Measurements from ENCODE around the gene GNB1. TPM values are rescaled to one million over a fixed set of nuclear protein-coding genes. Genes with fewer than 3 reads are reported as not detected.

GNB1 gene
- total and polyA plus RNA-seq, 10 of the 15 experiments (the other 5 are each of a cell fraction or from before 2014, with no cell fraction given), result 23.0 to 392 (median 93.9) TPM

DNA sequence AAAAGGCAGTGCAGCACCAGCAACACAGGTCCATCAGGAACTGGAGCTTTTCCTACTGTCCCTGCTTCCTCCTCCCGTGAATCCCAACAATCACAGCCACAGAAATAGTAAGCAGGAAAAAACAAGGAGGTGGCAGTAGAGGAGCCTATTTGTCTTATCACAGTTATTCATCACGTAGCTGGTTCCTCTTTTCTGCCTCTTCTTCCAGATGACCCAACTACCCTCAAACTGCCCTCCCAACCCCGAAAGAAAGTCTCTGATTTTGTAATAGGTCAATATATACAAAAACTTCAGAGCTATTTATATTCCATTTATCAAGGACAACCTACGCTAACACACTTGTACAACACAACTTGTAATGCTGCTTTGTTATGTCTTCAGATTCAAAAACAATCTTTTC is 21.4 kb downstream of the GNB1 start:
- Histone ChIP-seq H3K9me3 (replicated peaks; ENCODE audit: control insufficient read depth, insufficient read depth, low read length) (no peaks in the 10 kb centered on the region; the same call in 2 of the 3 replicates), H3K27me3 (replicated peaks in 1 of 2; ENCODE audit: control insufficient read depth in 2 of 2, insufficient read depth in 2 of 2, low read length in 1 of 2) (no peaks in the 10 kb centered on the region), H3K9ac (ENCODE audit: control insufficient read depth, insufficient read depth, low read length) (no peak overlapping the region), H3K4me1 (ENCODE audit: control insufficient read depth, insufficient read depth, low read length) (peaks cover 25% of the 10 kb centered on the region), H3K79me2 (ENCODE audit: control insufficient read depth, insufficient read depth, low read length) (peaks cover 88% of the 10 kb centered on the region), H3K27ac (ENCODE audit: control insufficient read depth, insufficient read depth) (no peak overlapping the region), H2AFZ (ENCODE audit: control insufficient read depth, low read depth, low read length) (no peak overlapping the region), H3K4me3 (no peak overlapping the region), H4K20me1 (ENCODE audit: control insufficient read depth, insufficient read depth) (peaks cover 30% of the 10 kb centered on the region), H3K4me2 (ENCODE audit: control insufficient read depth, insufficient read depth) (no peak overlapping the region; the same call in 1 of the 2 replicates), H3K36me3 (ENCODE audit: control insufficient read depth in 2 of 2, insufficient read depth in 2 of 2, low read length in 1 of 2) (peaks cover 13 to 15% of the 10 kb centered on the region in 2 experiments; a peak in 3 of 4 replicates)
- 26% methylated on average over 4 of the region's 4 CpGs for WGBS (ENCODE audit: insufficient coverage, insufficient replicate concordance, low lambda C conversion rate, missing lambda C conversion rate)
- in situ Hi-C loops (cut with MboI), result no loop called here
- BruUV-seq (replicated peaks), result no TSS peak
- DNase-seq (ENCODE audit: low read depth, low spot score) (no peak), ATAC-seq (peak; percentile 61), FAIRE-seq (peak; percentile 69)
- POLR2A ChIA-PET, result interaction anchor here (0.7 to 1.4 kb wide), 3 partner anchors 16 to 23 kb away, joined by 3 to 4 read pairs (median 3); no protein-coding TSS in a partner anchor
- RAD21 ChIA-PET (ENCODE audit: unreplicated experiment), result interaction anchor here (0.9 to 1.5 kb wide), 4 partner anchors 14 to 36 kb away, joined by 3 to 5 read pairs (median 4); no protein-coding TSS in a partner anchor
- SMC1A ChIA-PET (ENCODE audit: uncharacterized antibody, unreplicated experiment), result interaction anchor here (1.0 to 1.8 kb wide), 5 partner anchors 12 to 66 kb away, joined by 3 to 8 read pairs (median 4); no protein-coding TSS in a partner anchor
- CTCF ChIA-PET, result interaction anchor here (0.6 to 2.0 kb wide), 5 partner anchors 13 to 36 kb away, joined by 5 to 9 read pairs (median 7); no protein-coding TSS in a partner anchor
- intact Hi-C loops (cut with micrococcal nuclease; ENCODE audit: unreplicated experiment), result no loop called here
- TF ChIP-seq HDAC2 (IDR thresholded peaks at IDR 0.05) (no peak), EGR1 (IDR thresholded peaks at IDR 0.05; ENCODE audit: borderline replicate concordance in 1 of 2, low read depth in 2 of 2, low read length in 2 of 2) (no peak), YBX1 (IDR thresholded peaks at IDR 0.05) (no peak), NFIC (IDR thresholded peaks at IDR 0.05; ENCODE audit: low read depth, low read length) (no peak), YY1 (IDR thresholded peaks at IDR 0.05; ENCODE audit: low read depth, low read length) (no peak), RELA (IDR thresholded peaks at IDR 0.05; ENCODE audit: borderline replicate concordance, partially characterized antibody) (no peak), EP300 (IDR thresholded peaks at IDR 0.05; ENCODE audit: borderline replicate concordance in 1 of 2, control insufficient read depth in 1 of 2, low read depth in 2 of 2, low read length in 2 of 2) (no peak), ZNF207 (IDR thresholded peaks at IDR 0.05; ENCODE audit: borderline replicate concordance) (no peak), GABPA (IDR thresholded peaks at IDR 0.05; ENCODE audit: low read depth) (no peak), IKZF1 (conservative IDR thresholded peaks at IDR 0.05) (0 out of 2 replicates have a peak, but pooled peaks have one; percentile 22), PAX5 (IDR thresholded peaks at IDR 0.05; ENCODE audit: borderline replicate concordance, low read depth, low read length) (no peak), SPI1 (IDR thresholded peaks at IDR 0.05; ENCODE audit: borderline replicate concordance, insufficient read depth, low read depth, low read length) (peak; percentile 65; the same call in 1 of the 2 replicates), ZNF217 (IDR thresholded peaks at IDR 0.05) (no peak)
- TF ChIP-seq, protein P1, sequence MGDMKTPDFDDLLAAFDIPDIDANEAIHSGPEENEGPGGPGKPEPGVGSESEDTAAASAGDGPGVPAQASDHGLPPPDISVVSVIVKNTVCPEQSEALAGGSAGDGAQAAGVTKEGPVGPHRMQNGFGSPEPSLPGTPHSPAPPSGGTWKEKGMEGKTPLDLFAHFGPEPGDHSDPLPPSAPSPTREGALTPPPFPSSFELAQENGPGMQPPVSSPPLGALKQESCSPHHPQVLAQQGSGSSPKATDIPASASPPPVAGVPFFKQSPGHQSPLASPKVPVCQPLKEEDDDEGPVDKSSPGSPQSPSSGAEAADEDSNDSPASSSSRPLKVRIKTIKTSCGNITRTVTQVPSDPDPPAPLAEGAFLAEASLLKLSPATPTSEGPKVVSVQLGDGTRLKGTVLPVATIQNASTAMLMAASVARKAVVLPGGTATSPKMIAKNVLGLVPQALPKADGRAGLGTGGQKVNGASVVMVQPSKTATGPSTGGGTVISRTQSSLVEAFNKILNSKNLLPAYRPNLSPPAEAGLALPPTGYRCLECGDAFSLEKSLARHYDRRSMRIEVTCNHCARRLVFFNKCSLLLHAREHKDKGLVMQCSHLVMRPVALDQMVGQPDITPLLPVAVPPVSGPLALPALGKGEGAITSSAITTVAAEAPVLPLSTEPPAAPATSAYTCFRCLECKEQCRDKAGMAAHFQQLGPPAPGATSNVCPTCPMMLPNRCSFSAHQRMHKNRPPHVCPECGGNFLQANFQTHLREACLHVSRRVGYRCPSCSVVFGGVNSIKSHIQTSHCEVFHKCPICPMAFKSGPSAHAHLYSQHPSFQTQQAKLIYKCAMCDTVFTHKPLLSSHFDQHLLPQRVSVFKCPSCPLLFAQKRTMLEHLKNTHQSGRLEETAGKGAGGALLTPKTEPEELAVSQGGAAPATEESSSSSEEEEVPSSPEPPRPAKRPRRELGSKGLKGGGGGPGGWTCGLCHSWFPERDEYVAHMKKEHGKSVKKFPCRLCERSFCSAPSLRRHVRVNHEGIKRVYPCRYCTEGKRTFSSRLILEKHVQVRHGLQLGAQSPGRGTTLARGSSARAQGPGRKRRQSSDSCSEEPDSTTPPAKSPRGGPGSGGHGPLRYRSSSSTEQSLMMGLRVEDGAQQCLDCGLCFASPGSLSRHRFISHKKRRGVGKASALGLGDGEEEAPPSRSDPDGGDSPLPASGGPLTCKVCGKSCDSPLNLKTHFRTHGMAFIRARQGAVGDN (IDR thresholded peaks at IDR 0.05), result no peak
- TF ChIP-seq, protein P2, sequence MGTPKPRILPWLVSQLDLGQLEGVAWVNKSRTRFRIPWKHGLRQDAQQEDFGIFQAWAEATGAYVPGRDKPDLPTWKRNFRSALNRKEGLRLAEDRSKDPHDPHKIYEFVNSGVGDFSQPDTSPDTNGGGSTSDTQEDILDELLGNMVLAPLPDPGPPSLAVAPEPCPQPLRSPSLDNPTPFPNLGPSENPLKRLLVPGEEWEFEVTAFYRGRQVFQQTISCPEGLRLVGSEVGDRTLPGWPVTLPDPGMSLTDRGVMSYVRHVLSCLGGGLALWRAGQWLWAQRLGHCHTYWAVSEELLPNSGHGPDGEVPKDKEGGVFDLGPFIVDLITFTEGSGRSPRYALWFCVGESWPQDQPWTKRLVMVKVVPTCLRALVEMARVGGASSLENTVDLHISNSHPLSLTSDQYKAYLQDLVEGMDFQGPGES (IDR thresholded peaks at IDR 0.05), result no peak
- TF ChIP-seq, protein P3, sequence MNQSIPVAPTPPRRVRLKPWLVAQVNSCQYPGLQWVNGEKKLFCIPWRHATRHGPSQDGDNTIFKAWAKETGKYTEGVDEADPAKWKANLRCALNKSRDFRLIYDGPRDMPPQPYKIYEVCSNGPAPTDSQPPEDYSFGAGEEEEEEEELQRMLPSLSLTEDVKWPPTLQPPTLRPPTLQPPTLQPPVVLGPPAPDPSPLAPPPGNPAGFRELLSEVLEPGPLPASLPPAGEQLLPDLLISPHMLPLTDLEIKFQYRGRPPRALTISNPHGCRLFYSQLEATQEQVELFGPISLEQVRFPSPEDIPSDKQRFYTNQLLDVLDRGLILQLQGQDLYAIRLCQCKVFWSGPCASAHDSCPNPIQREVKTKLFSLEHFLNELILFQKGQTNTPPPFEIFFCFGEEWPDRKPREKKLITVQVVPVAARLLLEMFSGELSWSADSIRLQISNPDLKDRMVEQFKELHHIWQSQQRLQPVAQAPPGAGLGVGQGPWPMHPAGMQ (IDR thresholded peaks at IDR 0.05; ENCODE audit: borderline replicate concordance), result no peak
- TF ChIP-seq, protein P4, sequence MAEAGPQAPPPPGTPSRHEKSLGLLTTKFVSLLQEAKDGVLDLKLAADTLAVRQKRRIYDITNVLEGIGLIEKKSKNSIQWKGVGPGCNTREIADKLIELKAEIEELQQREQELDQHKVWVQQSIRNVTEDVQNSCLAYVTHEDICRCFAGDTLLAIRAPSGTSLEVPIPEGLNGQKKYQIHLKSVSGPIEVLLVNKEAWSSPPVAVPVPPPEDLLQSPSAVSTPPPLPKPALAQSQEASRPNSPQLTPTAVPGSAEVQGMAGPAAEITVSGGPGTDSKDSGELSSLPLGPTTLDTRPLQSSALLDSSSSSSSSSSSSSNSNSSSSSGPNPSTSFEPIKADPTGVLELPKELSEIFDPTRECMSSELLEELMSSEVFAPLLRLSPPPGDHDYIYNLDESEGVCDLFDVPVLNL (IDR thresholded peaks at IDR 0.05; ENCODE audit: low read depth, low read length), result no peak

Data from GM12878 (cell line).